CD4-positive, CD25-positive, alpha-beta regulatory T cell (primary cell): Measurements from ENCODE around the gene IGFBP2. TPM values are rescaled to one million over a fixed set of nuclear protein-coding genes. Genes with fewer than 3 reads are reported as not detected.

Experiments
- ATAC-seq, 2 donors: fragments of 150-1000 bp; cut with Tn5 transposase; one replicate each; pipeline ENCODE4 v1.10.0; 2021; ENCODE audit warnings: low read depth in 2 of 2, moderate number of reproducible peaks in 2 of 2, moderate library complexity in 1 of 2
- DNase-seq, 3 donors: peaks; one replicate each; pipeline versions ENCODE4 v3.0.0 to v3.0.0-alpha.2; 2012 to 2022; ENCODE audit warnings: mixed read lengths in 1 of 3
- H3K27ac ChIP-seq: one replicate; pipeline ENCODE4 v1.7.0; 2013; ENCODE audit warnings: mild to moderate bottlenecking, low read length; ENCODE audit not compliant: insufficient read depth, poor library complexity, severe bottlenecking
- H3K27me3 ChIP-seq: one replicate; pipeline ENCODE4 v1.7.0; 2013; ENCODE audit warnings: low read length; ENCODE audit not compliant: control insufficient read depth, insufficient read depth
- H3K36me3 ChIP-seq: one replicate; pipeline ENCODE4 v1.7.0; 2013; ENCODE audit warnings: mild to moderate bottlenecking, low read length, moderate library complexity; ENCODE audit not compliant: control insufficient read depth, insufficient read depth
- H3K4me1 ChIP-seq: 2 replicates; pipeline ENCODE4 v1.7.0; 2013; ENCODE audit warnings: mild to moderate bottlenecking, low read length; ENCODE audit not compliant: insufficient read depth, control insufficient read depth, poor library complexity, severe bottlenecking
- H3K4me3 ChIP-seq: one replicate; pipeline ENCODE4 v1.7.0; 2013; ENCODE audit warnings: low read depth, mild to moderate bottlenecking, low read length, moderate library complexity
- H3K9me3 ChIP-seq, 2 experiments: 1 replicate in 1 of 2; 2 replicates in 1 of 2; pipeline ENCODE4 v1.7.0; 2013; ENCODE audit warnings: low read length in 2 of 2, mild to moderate bottlenecking in 1 of 2, moderate library complexity in 1 of 2; ENCODE audit not compliant: control insufficient read depth in 2 of 2
- H3K27ac Mint-ChIP-seq, 3 donors: one replicate each; pipeline ENCODE4 v1.8.0; 2020 to 2022; ENCODE audit warnings: mild to moderate bottlenecking in 3 of 3, mixed read lengths in 3 of 3, moderate library complexity in 2 of 3
- H3K27me3 Mint-ChIP-seq: one replicate; pipeline ENCODE4 v1.8.0; 2022; ENCODE audit warnings: mild to moderate bottlenecking, mixed read lengths
- H3K36me3 Mint-ChIP-seq: one replicate; pipeline ENCODE4 v1.8.0; 2020; ENCODE audit warnings: mixed read lengths
- H3K4me1 Mint-ChIP-seq, 4 donors: one replicate each; pipeline ENCODE4 v1.8.0; 2020 to 2022; ENCODE audit warnings: mixed read lengths in 4 of 4, mild to moderate bottlenecking in 1 of 4
- H3K4me3 Mint-ChIP-seq, 4 donors: one replicate each; pipeline ENCODE4 v1.8.0; 2020 to 2022; ENCODE audit warnings: mild to moderate bottlenecking in 4 of 4, mixed read lengths in 4 of 4, moderate library complexity in 3 of 4
- H3K9me3 Mint-ChIP-seq, 7 donors: one replicate each; pipeline ENCODE4 v1.8.0; 2020 to 2022; ENCODE audit warnings: mixed read lengths in 7 of 7, mild to moderate bottlenecking in 3 of 7, moderate library complexity in 2 of 7
- polyA plus RNA-seq, 4 donors: library from polyadenylated mRNA; unstranded; fragments of 300-500 nt; fragmentation: Illumina TruSeq; gene quantifications; one replicate each; pipeline ENCODE4 v1.2.3, GENCODE V29; 2021
- total RNA-seq: library from RNA; stranded (reverse); gene quantifications from one replicate; pipeline ENCODE4 v1.2.3, GENCODE V29; 2022

The IGFBP2 gene
- total and polyA plus RNA-seq, 5 donors from 2014 or later, result not detected

GRCh38 chr2:216698293-216698692, 65.1 kb downstream of the IGFBP2 start:
- H3K27ac ChIP-seq, result no peak overlapping the region
- H3K36me3 ChIP-seq, result no peaks in the 10 kb centered on the region
- H3K4me3 Mint-ChIP-seq, result no peak overlapping the region
- H3K4me1 Mint-ChIP-seq, result peaks cover 0 to 13% (median 1%) of the 10 kb centered on the region in 4 donors
- H3K9me3 ChIP-seq, result no peaks in the 10 kb centered on the region
- H3K27me3 Mint-ChIP-seq, result peaks cover 57% of the 10 kb centered on the region
- peaks cover 0 to 2% (median 0%) of the 10 kb centered on the region in 7 donors for H3K9me3 Mint-ChIP-seq
- H3K4me1 ChIP-seq, result peaks cover 14% of the 10 kb centered on the region
- DNase-seq (no peak), ATAC-seq (no peak)
- no peaks in the 10 kb centered on the region for H3K36me3 Mint-ChIP-seq
- no peak overlapping the region for H3K4me3 ChIP-seq
- peaks cover 26% of the 10 kb centered on the region for H3K27me3 ChIP-seq
- no peak overlapping the region for H3K27ac Mint-ChIP-seq

GRCh38 chr2:216698895-216699294, 65.7 kb downstream of the IGFBP2 start:
- peaks cover 9% of the 10 kb centered on the region for H3K4me1 ChIP-seq
- no peak overlapping the region for H3K4me3 ChIP-seq
- Mint-ChIP-seq H3K27me3 (peaks cover 52% of the 10 kb centered on the region), H3K27ac (no peak overlapping the region), H3K4me3 (no peak overlapping the region), H3K9me3 (peaks cover 0 to 2% (median 0%) of the 10 kb centered on the region in 7 donors), H3K36me3 (no peaks in the 10 kb centered on the region), H3K4me1 (peaks cover 0 to 7% (median 0%) of the 10 kb centered on the region in 4 donors)
- peaks cover 26% of the 10 kb centered on the region for H3K27me3 ChIP-seq
- H3K27ac ChIP-seq, result no peak overlapping the region
- DNase-seq (peak in 1 of 3 donors; percentile 36), ATAC-seq (no peak)
- H3K9me3 ChIP-seq, result no peaks in the 10 kb centered on the region
- no peaks in the 10 kb centered on the region for H3K36me3 ChIP-seq

- Histone ChIP-seq H3K9me3 (no peaks in the 10 kb centered on the region), H3K27me3 (peaks cover 26% of the 10 kb centered on the region), H3K4me1 (no peaks in the 10 kb centered on the region), H3K36me3 (no peaks in the 10 kb centered on the region), H3K4me3 (no peak overlapping the region), H3K27ac (no peak overlapping the region)
- Mint-ChIP-seq H3K36me3 (no peaks in the 10 kb centered on the region), H3K4me3 (no peak overlapping the region), H3K27me3 (peaks cover 39% of the 10 kb centered on the region), H3K4me1 (no peaks in the 10 kb centered on the region), H3K27ac (no peak overlapping the region), H3K9me3 (peaks cover 0 to 2% (median 0%) of the 10 kb centered on the region in 7 donors)
- ATAC-seq (no peak), DNase-seq (no peak)
Measured at GRCh38 chr2:216700088-216700567, 66.9 kb downstream of the IGFBP2 start.

- no peaks in the 10 kb centered on the region for H3K36me3 Mint-ChIP-seq
- Histone ChIP-seq H3K4me1 (no peaks in the 10 kb centered on the region), H3K9me3 (no peaks in the 10 kb centered on the region), H3K27ac (no peak overlapping the region), H3K36me3 (no peaks in the 10 kb centered on the region), H3K4me3 (no peak overlapping the region), H3K27me3 (peaks cover 24% of the 10 kb centered on the region)
- DNase-seq (no peak), ATAC-seq (no peak)
- H3K4me3 Mint-ChIP-seq, result no peak overlapping the region
- no peaks in the 10 kb centered on the region for H3K4me1 Mint-ChIP-seq
- H3K9me3 Mint-ChIP-seq, result peaks cover 0 to 2% (median 0%) of the 10 kb centered on the region in 7 donors
- peaks cover 33% of the 10 kb centered on the region for H3K27me3 Mint-ChIP-seq
- H3K27ac Mint-ChIP-seq, result no peak overlapping the region
Measured at GRCh38 chr2:216700781-216701180, 67.6 kb downstream of the IGFBP2 start.

GRCh38 chr2:216701544-216701943, 68.3 kb downstream of the IGFBP2 start:
- ATAC-seq, result no peak
- H3K4me1 Mint-ChIP-seq, result no peaks in the 10 kb centered on the region
- H3K36me3 Mint-ChIP-seq, result no peaks in the 10 kb centered on the region
- Histone ChIP-seq H3K4me3 (no peak overlapping the region), H3K27ac (no peak overlapping the region), H3K9me3 (no peaks in the 10 kb centered on the region), H3K36me3 (no peaks in the 10 kb centered on the region), H3K27me3 (peaks cover 21% of the 10 kb centered on the region), H3K4me1 (no peaks in the 10 kb centered on the region)
- peaks cover 0 to 2% (median 0%) of the 10 kb centered on the region in 7 donors for H3K9me3 Mint-ChIP-seq
- H3K4me3 Mint-ChIP-seq, result no peak overlapping the region
- no peak overlapping the region for H3K27ac Mint-ChIP-seq
- peaks cover 25% of the 10 kb centered on the region for H3K27me3 Mint-ChIP-seq
- no peak for DNase-seq

GRCh38 chr2:216702756-216703155, 69.5 kb downstream of the IGFBP2 start:
- H3K4me3 ChIP-seq, result no peak overlapping the region
- H3K27ac Mint-ChIP-seq, result no peak overlapping the region
- H3K4me3 Mint-ChIP-seq, result no peak overlapping the region
- H3K27me3 Mint-ChIP-seq, result peaks cover 13% of the 10 kb centered on the region
- H3K36me3 Mint-ChIP-seq, result no peaks in the 10 kb centered on the region
- no peaks in the 10 kb centered on the region for H3K4me1 Mint-ChIP-seq
- peaks cover 12% of the 10 kb centered on the region for H3K27me3 ChIP-seq
- DNase-seq (no peak), ATAC-seq (no peak)
- no peak overlapping the region for H3K27ac ChIP-seq
- H3K9me3 ChIP-seq, result no peaks in the 10 kb centered on the region
- H3K36me3 ChIP-seq, result no peaks in the 10 kb centered on the region
- H3K9me3 Mint-ChIP-seq, result peaks cover 0 to 2% (median 0%) of the 10 kb centered on the region in 7 donors
- no peaks in the 10 kb centered on the region for H3K4me1 ChIP-seq

- no peaks in the 10 kb centered on the region for H3K36me3 Mint-ChIP-seq
- H3K27me3 Mint-ChIP-seq, result no peaks in the 10 kb centered on the region
- Histone ChIP-seq H3K9me3 (no peaks in the 10 kb centered on the region), H3K27me3 (no peaks in the 10 kb centered on the region), H3K4me3 (no peak overlapping the region), H3K36me3 (no peaks in the 10 kb centered on the region), H3K27ac (no peak overlapping the region), H3K4me1 (no peaks in the 10 kb centered on the region)
- H3K9me3 Mint-ChIP-seq, result peaks cover 0 to 10% (median 0%) of the 10 kb centered on the region in 7 donors
- ATAC-seq (no peak), DNase-seq (no peak)
- H3K4me3 Mint-ChIP-seq, result no peak overlapping the region
- H3K4me1 Mint-ChIP-seq, result no peaks in the 10 kb centered on the region
- peak overlapping the region in 1 of 3 donors; percentile 2 for H3K27ac Mint-ChIP-seq
Measured at GRCh38 chr2:216710551-216711301, 77.5 kb downstream of the IGFBP2 start.

GRCh38 chr2:216711348-216711747, 78.1 kb downstream of the IGFBP2 start:
- Histone ChIP-seq H3K4me3 (no peak overlapping the region), H3K4me1 (no peaks in the 10 kb centered on the region), H3K27ac (no peak overlapping the region), H3K36me3 (no peaks in the 10 kb centered on the region), H3K27me3 (no peaks in the 10 kb centered on the region), H3K9me3 (no peaks in the 10 kb centered on the region)
- Mint-ChIP-seq H3K27ac (peak overlapping the region in 1 of 3 donors; percentile 2), H3K9me3 (peaks cover 0 to 10% (median 0%) of the 10 kb centered on the region in 7 donors), H3K4me1 (no peaks in the 10 kb centered on the region), H3K4me3 (no peak overlapping the region), H3K36me3 (no peaks in the 10 kb centered on the region), H3K27me3 (no peaks in the 10 kb centered on the region)
- ATAC-seq, result no peak
- no peak for DNase-seq
